Liver (tissue), 9 donors: ENCODE measurements around the gene SRP14. TPM values are rescaled to one million over a fixed set of nuclear protein-coding genes. Genes with fewer than 3 reads are reported as not detected.

ENCODE experiments used
- DNase-seq: peaks from one replicate; pipeline ENCODE4 v3.0.0-alpha.2; 2017; ENCODE audit warnings: low spot score
- H3K27ac ChIP-seq, 2 donors: one replicate each; pipeline ENCODE4 v1.7.0; 2013; ENCODE audit warnings: inconsistent platforms in 2 of 2, low read length in 2 of 2, control low read depth in 1 of 2, low read depth in 1 of 2, mild to moderate bottlenecking in 1 of 2
- H3K27me3 ChIP-seq, 4 donors: one replicate each; pipeline versions ENCODE4 v1.6.1 to v1.7.0; 2013; ENCODE audit warnings: low read length in 3 of 4, inconsistent platforms in 1 of 4, mild to moderate bottlenecking in 1 of 4, moderate library complexity in 1 of 4; ENCODE audit not compliant: control insufficient read depth in 4 of 4, insufficient read depth in 4 of 4
- H3K36me3 ChIP-seq, 4 donors: one replicate each; pipeline versions ENCODE4 v1.6.1 to v1.7.0; 2013; ENCODE audit warnings: low read length in 3 of 4, mild to moderate bottlenecking in 3 of 4, low read depth in 1 of 4, moderate library complexity in 1 of 4; ENCODE audit not compliant: control insufficient read depth in 4 of 4, insufficient read depth in 3 of 4
- H3K4me1 ChIP-seq, 4 donors: one replicate each; pipeline versions ENCODE4 v1.6.1 to v1.7.0; 2013; ENCODE audit warnings: low read length in 3 of 4, mild to moderate bottlenecking in 3 of 4, moderate library complexity in 1 of 4; ENCODE audit not compliant: control insufficient read depth in 4 of 4, insufficient read depth in 4 of 4
- H3K4me3 ChIP-seq, 3 donors: one replicate each; pipeline versions ENCODE4 v1.6.1 to v1.7.0; 2013; ENCODE audit warnings: low read length in 3 of 3, control low read depth in 1 of 3, low read depth in 1 of 3, mild to moderate bottlenecking in 1 of 3
- H3K9ac ChIP-seq, 2 donors: one replicate each; pipeline ENCODE4 v1.7.0; 2013; ENCODE audit warnings: low read length in 2 of 2, mild to moderate bottlenecking in 2 of 2, moderate library complexity in 2 of 2, control low read depth in 1 of 2, low read depth in 1 of 2
- H3K9me3 ChIP-seq, 4 donors: one replicate each; pipeline versions ENCODE4 v1.6.1 to v1.7.0; 2013; ENCODE audit warnings: low read length in 3 of 4; ENCODE audit not compliant: control insufficient read depth in 4 of 4
- ATF3 ChIP-seq: IDR thresholded peaks from 2 replicates; pipeline ENCODE4 v1.6.1; 2016; ENCODE audit warnings: antibody characterized with exemption
- FOXA1 ChIP-seq: IDR thresholded peaks from 2 replicates; pipeline ENCODE4 v1.6.1; 2016; ENCODE audit warnings: antibody characterized with exemption
- FOXA2 ChIP-seq: IDR thresholded peaks from 2 replicates; pipeline ENCODE4 v1.6.1; 2016; ENCODE audit warnings: antibody characterized with exemption
- GABPA ChIP-seq, 2 donors: IDR thresholded peaks in 1 of 2; conservative IDR thresholded peaks in 1 of 2; 2 replicates each; pipeline ENCODE4 v1.6.1; 2016; ENCODE audit warnings: antibody characterized with exemption in 2 of 2, mild to moderate bottlenecking in 1 of 2, moderate library complexity in 1 of 2
- HNF4A ChIP-seq, 2 donors: conservative IDR thresholded peaks; 2 replicates each; pipeline ENCODE4 v1.6.1; 2016; ENCODE audit warnings: antibody characterized with exemption in 2 of 2, mild to moderate bottlenecking in 2 of 2
- JUND ChIP-seq, 2 donors: IDR thresholded peaks; 2 replicates each; pipeline ENCODE4 v1.6.1; 2016; ENCODE audit warnings: antibody characterized with exemption in 2 of 2
- MAX ChIP-seq: IDR thresholded peaks from 2 replicates; pipeline ENCODE4 v1.6.1; 2016; ENCODE audit warnings: antibody characterized with exemption
- RAD21 ChIP-seq, 2 donors: IDR thresholded peaks; 2 replicates each; pipeline ENCODE4 v1.6.1; 2016; ENCODE audit warnings: antibody characterized with exemption in 2 of 2, mild to moderate bottlenecking in 2 of 2
- REST ChIP-seq: IDR thresholded peaks from 2 replicates; pipeline ENCODE4 v1.6.1; 2016; ENCODE audit warnings: antibody characterized with exemption, mild to moderate bottlenecking
- RXRA ChIP-seq, 2 donors: IDR thresholded peaks; 2 replicates each; pipeline ENCODE4 v1.6.1; 2017 to 2018; ENCODE audit warnings: antibody characterized with exemption in 2 of 2, mild to moderate bottlenecking in 1 of 2
- SP1 ChIP-seq: IDR thresholded peaks from 2 replicates; pipeline ENCODE4 v1.6.1; 2018; ENCODE audit warnings: antibody characterized with exemption, mild to moderate bottlenecking
- TAF1 ChIP-seq: conservative IDR thresholded peaks from 2 replicates; pipeline ENCODE4 v1.6.1; 2016; ENCODE audit warnings: antibody characterized with exemption, mild to moderate bottlenecking
- YY1 ChIP-seq: IDR thresholded peaks from 2 replicates; pipeline ENCODE4 v1.6.1; 2016; ENCODE audit warnings: antibody characterized with exemption, mild to moderate bottlenecking
- ZBTB33 ChIP-seq: IDR thresholded peaks from 2 replicates; pipeline ENCODE4 v1.6.1; 2016; ENCODE audit warnings: antibody characterized with exemption
- WGBS: extraction: QIAGEN DNeasy Blood & Tissue Kit; methylation state at CpG from one replicate; pipeline ENCODE4 v1.1.7; 2013; 5-methylcytosine and 5-hydroxymethylcytosine counted together
- polyA plus RNA-seq, 2 donors: library from polyadenylated mRNA; stranded (reverse) in 1 of 2; unstranded in 1 of 2; fragments of 200-250 nt in 1 of 2; fragments of >200 nt in 1 of 2; fragmentation: Nextera tagmentation in 1 of 2; extraction: Ambion mirVana in 1 of 2; gene quantifications; one replicate each; pipeline versions ENCODE4 v1.2.1 to v1.2.3, GENCODE V29; 2013 to 2015
- total RNA-seq, 2 donors: library from RNA; depleted of rRNA; stranded (reverse); fragments of >200 nt; gene quantifications; one replicate each; pipeline ENCODE4 v1.2.3, GENCODE V29; 2014
- donor health status: healthy.
- donor health status: healthy.
- donor health status: healthy.
- donor health status: healthy.
- donor health status: healthy.

The SRP14 gene
- total and polyA plus RNA-seq, 4 donors: 67.2 to 357 (median 116) TPM

GRCh38 chr15:40087068-40087810, 48.3 kb upstream of the SRP14 start:
- Histone ChIP-seq H3K4me1 (peaks cover 18 to 51% (median 43%) of the 10 kb centered on the region in 4 donors), H3K27ac (no peak overlapping the region), H3K4me3 (no peak overlapping the region), H3K27me3 (no peaks in the 10 kb centered on the region), H3K9me3 (no peaks in the 10 kb centered on the region), H3K9ac (no peak overlapping the region), H3K36me3 (no peaks in the 10 kb centered on the region)
- no peak for TF ChIP-seq ZBTB33
- no peak for DNase-seq
- WGBS: 88% methylated on average over 14 of the region's 14 CpGs

GRCh38 chr15:40085266-40085665, 46.3 kb upstream of the SRP14 start:
- Histone ChIP-seq H3K36me3 (no peaks in the 10 kb centered on the region), H3K9ac (no peak overlapping the region), H3K27ac (no peak overlapping the region), H3K4me1 (peaks cover 18 to 57% (median 49%) of the 10 kb centered on the region in 4 donors), H3K4me3 (no peak overlapping the region), H3K27me3 (no peaks in the 10 kb centered on the region), H3K9me3 (no peaks in the 10 kb centered on the region)
- TF ChIP-seq FOXA1 (no peak), TAF1 (no peak), RAD21 (IDR thresholded peaks at IDR 0.05) (no peak), ZBTB33 (no peak), JUND (IDR thresholded peaks at IDR 0.05) (no peak), GABPA (IDR thresholded peaks at IDR 0.05 in 1 of 2, conservative IDR thresholded peaks at IDR 0.05 in 1 of 2) (no peak), RXRA (IDR thresholded peaks at IDR 0.05) (no peak), HNF4A (conservative IDR thresholded peaks at IDR 0.05) (no peak), SP1 (no peak), YY1 (no peak), MAX (no peak), ATF3 (no peak), REST (no peak), FOXA2 (no peak)
- no peak for DNase-seq
- 75% methylated on average over 10 of the region's 10 CpGs for WGBS
